ENCODE data around the gene PARD3. TPM values are rescaled to one million over a fixed set of nuclear protein-coding genes. Genes with fewer than 3 reads are reported as not detected.

The PARD3 gene
- total and polyA plus RNA-seq, 2 donors (not counting 3 experiments of a cell fraction or from before 2014, with no cell fraction given), result 7.3 to 24.1 TPM

DNA sequence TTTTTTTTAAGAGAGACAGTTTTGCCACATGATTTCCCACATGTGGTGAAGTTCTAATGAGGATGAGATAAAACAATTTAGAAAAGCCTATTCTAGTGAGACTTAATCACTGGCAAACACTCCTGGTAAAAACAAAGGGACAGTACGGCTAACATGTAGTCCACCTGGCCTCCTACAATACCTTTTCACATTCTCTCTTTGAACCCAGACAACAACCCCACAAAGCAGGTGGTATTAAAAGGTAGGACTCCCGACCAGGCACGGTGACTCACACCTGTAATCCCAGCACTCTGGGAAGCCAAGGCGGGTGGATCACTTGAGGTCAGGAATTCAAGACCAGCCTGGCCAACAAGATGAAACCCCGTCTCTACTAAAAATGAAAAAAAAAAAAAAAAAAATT is 12.4 kb downstream of the PARD3 start:
- no peak overlapping the region for H3K4me2 ChIP-seq (ENCODE audit: insufficient read depth, low read length)
- dilution Hi-C loops (cut with MboI; ENCODE audit: extremely low pct_ligation_motif_present, low sequenced_read_pairs) (no loop called here), intact Hi-C loops (cut with micrococcal nuclease) (no loop called here)
- H3K9me1 ChIP-seq (replicated peaks; ENCODE audit: control insufficient read depth, extremely low read depth, insufficient read depth, low read length), result no peaks in the 10 kb centered on the region
- H3K9me3 ChIP-seq (replicated peaks; ENCODE audit: control insufficient read depth, insufficient read depth, low read length), result no peaks in the 10 kb centered on the region
- H3K36me3 ChIP-seq (ENCODE audit: control insufficient read depth in 2 of 2, extremely low read depth in 1 of 2, insufficient read depth in 2 of 2, low read length in 2 of 2), result no peaks in the 10 kb centered on the region
- ChIA-PET CTCF (interaction anchor here (1.6 kb wide), 1 partner anchor 22 kb away, joined by 3 read pairs; no protein-coding TSS in a partner anchor), POLR2A (no interaction called here)
- no peak overlapping the region for H3K4me3 ChIP-seq (replicated peaks in 1 of 3; ENCODE audit: insufficient read depth in 1 of 3, low read depth in 1 of 3, low read length in 3 of 3)
- no TSS peak for BruUV-seq (replicated peaks)
- H3K27ac ChIP-seq (ENCODE audit: insufficient read depth, low read depth, low read length), result no peak overlapping the region
- DNase-seq (ENCODE audit: low read depth, low spot score), result no peak
- peaks cover 11% of the 10 kb centered on the region for H3K79me2 ChIP-seq (ENCODE audit: control insufficient read depth, insufficient read depth, low read length)
- FAIRE-seq, result no peak
- H4K20me1 ChIP-seq (replicated peaks; ENCODE audit: control insufficient read depth, extremely low read depth, insufficient read depth, low read length), result no peaks in the 10 kb centered on the region
- H2AFZ ChIP-seq (ENCODE audit: low read depth, low read length), result no peak overlapping the region
- peaks cover 15% of the 10 kb centered on the region for H3K4me1 ChIP-seq (ENCODE audit: control insufficient read depth, extremely low read depth, insufficient read depth, low read length)
- H3K27me3 ChIP-seq (ENCODE audit: control insufficient read depth in 2 of 2, insufficient read depth in 2 of 2, low read length in 2 of 2), result no peaks in the 10 kb centered on the region
- H3K9ac ChIP-seq (replicated peaks; ENCODE audit: extremely low read depth, insufficient read depth, low read length), result no peak overlapping the region
- no peak for TF ChIP-seq GATA2 (IDR thresholded peaks at IDR 0.05; ENCODE audit: insufficient read depth, insufficient read length, low read depth, low read length)
- TF ChIP-seq POLR2AphosphoS5 (IDR thresholded peaks at IDR 0.05; ENCODE audit: insufficient read depth, low read depth, low read length), result no peak
- no peak for TF ChIP-seq JUN (IDR thresholded peaks at IDR 0.05; ENCODE audit: borderline replicate concordance, insufficient read depth, insufficient read length, low read depth)
- TF ChIP-seq POLR2A (IDR thresholded peaks at IDR 0.05; ENCODE audit: low read depth, low read length), result no peak
- TF ChIP-seq FOS (IDR thresholded peaks at IDR 0.05; ENCODE audit: borderline replicate concordance, insufficient read depth, low read length), result no peak
- TF ChIP-seq MAX (IDR thresholded peaks at IDR 0.05; ENCODE audit: insufficient read depth, insufficient read length), result no peak
- no peak for TF ChIP-seq MYC (IDR thresholded peaks at IDR 0.05; ENCODE audit: low read depth, low read length)
- TF ChIP-seq EZH2 (IDR thresholded peaks at IDR 0.05; ENCODE audit: borderline replicate concordance, low read depth, low read length, severe bottlenecking), result no peak
- no peak for TF ChIP-seq CTCF (IDR thresholded peaks at IDR 0.05; ENCODE audit: extremely low read depth in 1 of 2, insufficient read depth in 1 of 2, low read depth in 1 of 2, low read length in 2 of 2)
